SK-N-SH treated with all-trans-retinoic acid at 6 μM for 48 hours (cell line): ENCODE measurements around the gene FOXF2.

Experiments
- ATAC-seq: fragments of 200-7000 bp; cut with Tn5 transposase; 3 replicates; pipeline ENCODE4 v1.9.1; 2020; ENCODE audit warnings: mild to moderate bottlenecking, moderate library complexity
- ARNTL ChIP-seq: fragments of 450-650 bp; formaldehyde crosslinking; IDR thresholded peaks from 2 replicates; pipeline ENCODE4 v1.5.0; 2020; ENCODE audit warnings: low read depth, mild to moderate bottlenecking, moderate library complexity, borderline replicate concordance
- BACH2 ChIP-seq: fragments of 250-450 bp; sonication (Bioruptor Pico); IDR thresholded peaks from 2 replicates; pipeline ENCODE4 v1.9.0; 2021; ENCODE audit warnings: mild to moderate bottlenecking, borderline replicate concordance
- CREB5 ChIP-seq: fragments of 250-450 bp; sonication (Bioruptor Pico); IDR thresholded peaks from 2 replicates; pipeline ENCODE4 v1.5.1; 2020; ENCODE audit warnings: low read depth, mild to moderate bottlenecking, moderate library complexity
- CSDC2 ChIP-seq: fragments of 250-450 bp; sonication (Bioruptor Pico); IDR thresholded peaks from 2 replicates; pipeline ENCODE4 v1.5.0; 2020; ENCODE audit warnings: mild to moderate bottlenecking, moderate library complexity
- CSRNP3 ChIP-seq: fragments of 250-450 bp; sonication (Bioruptor Pico); IDR thresholded peaks from 2 replicates; pipeline ENCODE4 v1.5.1; 2021; ENCODE audit warnings: mild to moderate bottlenecking, moderate library complexity
- ESRRG ChIP-seq: fragments of 250-450 bp; sonication (Bioruptor Pico); IDR thresholded peaks from 2 replicates; pipeline ENCODE4 v1.6.1; 2021; ENCODE audit warnings: mild to moderate bottlenecking
- GLIS3 ChIP-seq: fragments of 250-450 bp; sonication (Bioruptor Pico); IDR thresholded peaks from 2 replicates; pipeline ENCODE4 v1.5.0; 2020; ENCODE audit warnings: mild to moderate bottlenecking, moderate library complexity
- ISL1 ChIP-seq: fragments of 250-450 bp; sonication (Bioruptor Pico); IDR thresholded peaks from 2 replicates; pipeline ENCODE4 v2.1.2; 2022; ENCODE audit warnings: mild to moderate bottlenecking, moderate library complexity
- OSR1 ChIP-seq: fragments of 250-450 bp; sonication (Bioruptor Pico); IDR thresholded peaks from 2 replicates; pipeline ENCODE4 v1.8.0; 2022; ENCODE audit warnings: moderate library complexity, mild to moderate bottlenecking, inconsistent platforms
- PATZ1 ChIP-seq: fragments of 250-450 bp; sonication (Bioruptor Pico); IDR thresholded peaks from 2 replicates; pipeline ENCODE4 v1.8.0; 2020; ENCODE audit warnings: mild to moderate bottlenecking, moderate library complexity, borderline replicate concordance
- PPARA ChIP-seq: fragments of 250-450 bp; sonication (Bioruptor Pico); IDR thresholded peaks from 2 replicates; pipeline ENCODE4 v1.5.0; 2020; ENCODE audit warnings: mild to moderate bottlenecking, borderline replicate concordance
- RARB ChIP-seq: fragments of 250-450 bp; sonication (Bioruptor Pico); IDR thresholded peaks from 2 replicates; pipeline ENCODE4 v1.8.0; 2021; ENCODE audit warnings: mild to moderate bottlenecking, moderate library complexity
- SNAI2 ChIP-seq: fragments of 250-450 bp; sonication (Bioruptor Pico); IDR thresholded peaks from 2 replicates; pipeline ENCODE4 v1.5.0; 2020; ENCODE audit warnings: mild to moderate bottlenecking, moderate library complexity
- TCF4 ChIP-seq: fragments of 250-450 bp; sonication (Bioruptor Pico); IDR thresholded peaks from 2 replicates; pipeline ENCODE4 v1.8.0; 2021; ENCODE audit warnings: mild to moderate bottlenecking, moderate library complexity, borderline replicate concordance
- TOX ChIP-seq: fragments of 250-450 bp; sonication (Bioruptor Pico); IDR thresholded peaks from 2 replicates; pipeline ENCODE4 v1.8.0; 2021; ENCODE audit warnings: mild to moderate bottlenecking, moderate library complexity, borderline replicate concordance
- TSHZ2 ChIP-seq: fragments of 250-450 bp; sonication (Bioruptor Pico); IDR thresholded peaks from 2 replicates; pipeline ENCODE4 v1.5.0; 2020; ENCODE audit warnings: mild to moderate bottlenecking, moderate library complexity
- ZC3H10 ChIP-seq: fragments of 250-450 bp; sonication (Bioruptor Pico); IDR thresholded peaks from 2 replicates; pipeline ENCODE4 v1.5.1; 2021; ENCODE audit warnings: mild to moderate bottlenecking, moderate library complexity
- ZFP3 ChIP-seq: fragments of 250-450 bp; sonication (Bioruptor Pico); IDR thresholded peaks from 2 replicates; pipeline ENCODE4 v1.5.0; 2020; ENCODE audit warnings: mild to moderate bottlenecking, moderate library complexity
- ZFP30 ChIP-seq: fragments of 450-650 bp; formaldehyde crosslinking; IDR thresholded peaks from 2 replicates; pipeline ENCODE4 v1.5.0; 2022; ENCODE audit warnings: mild to moderate bottlenecking, moderate library complexity
- ZNF565 ChIP-seq: fragments of 450-650 bp; formaldehyde crosslinking; conservative IDR thresholded peaks from 2 replicates; pipeline ENCODE4 v1.5.0; 2020; ENCODE audit warnings: low read depth, mild to moderate bottlenecking, moderate library complexity
- ZNF70 ChIP-seq: fragments of 450-650 bp; formaldehyde crosslinking; IDR thresholded peaks from 2 replicates; pipeline ENCODE4 v1.5.0; 2020; ENCODE audit warnings: mild to moderate bottlenecking, moderate library complexity
- ZNF8 ChIP-seq: fragments of 450-650 bp; formaldehyde crosslinking; IDR thresholded peaks from 2 replicates; pipeline ENCODE4 v1.5.0; 2020; ENCODE audit warnings: mild to moderate bottlenecking, moderate library complexity

Gene FOXF2

GRCh38 chr6:1390133-1390945 is 963 bp downstream of the FOXF2 start:
- ATAC-seq = no peak
- TF ChIP-seq ARNTL (CRISPR knock-in tag) (no peak), ISL1 (CRISPR knock-in tag) (no peak), PATZ1 (CRISPR knock-in tag) (no peak), BACH2 (CRISPR knock-in tag) (no peak), TOX (CRISPR knock-in tag) (no peak), ZNF565 (CRISPR knock-in tag) (no peak), TSHZ2 (CRISPR knock-in tag) (no peak), RARB (no peak), OSR1 (no peak), ZFP30 (CRISPR knock-in tag) (no peak), ESRRG (CRISPR knock-in tag) (no peak), TCF4 (CRISPR knock-in tag) (no peak), PPARA (CRISPR knock-in tag) (no peak)

- TF ChIP-seq BACH2 (CRISPR knock-in tag) (no peak), PATZ1 (CRISPR knock-in tag) (no peak), ESRRG (CRISPR knock-in tag) (no peak), PPARA (CRISPR knock-in tag) (no peak)
- ATAC-seq = no peak
These were observed 1.8 kb downstream of the FOXF2 start for GRCh38 chr6:1390946-1391799.

- no peak for TF ChIP-seq ZNF70 (CRISPR knock-in tag)
- no peak for TF ChIP-seq BACH2 (CRISPR knock-in tag)
- TF ChIP-seq CSDC2 (CRISPR knock-in tag) = no peak
- TF ChIP-seq ESRRG (CRISPR knock-in tag) = no peak
- TF ChIP-seq OSR1 = no peak
- no peak for TF ChIP-seq CSRNP3 (CRISPR knock-in tag)
- no peak for TF ChIP-seq ISL1 (CRISPR knock-in tag)
- no peak for TF ChIP-seq ZC3H10 (CRISPR knock-in tag)
- no peak for TF ChIP-seq TSHZ2 (CRISPR knock-in tag)
- no peak for TF ChIP-seq ZFP3
- no peak for TF ChIP-seq PPARA (CRISPR knock-in tag)
- no peak for TF ChIP-seq CREB5 (CRISPR knock-in tag)
- TF ChIP-seq RARB = no peak
- TF ChIP-seq TCF4 (CRISPR knock-in tag) = no peak
- TF ChIP-seq ZNF8 = no peak
- TF ChIP-seq ZFP30 (CRISPR knock-in tag) = no peak
- TF ChIP-seq GLIS3 (CRISPR knock-in tag) = no peak
- no peak for TF ChIP-seq SNAI2
- TF ChIP-seq ARNTL (CRISPR knock-in tag) = no peak
- TF ChIP-seq, all 23 proteins: peak for 0
- no peak for ATAC-seq
These were observed 2.5 kb downstream of the FOXF2 start for GRCh38 chr6:1391800-1392309.
